Limb (tissue), 2 donors: ENCODE measurements around the gene FAM50A.
"Not testable (repeated sequence)": the region's sequence is repeated elsewhere in the genome, so short reads cannot be mapped to it uniquely, and the experiment has no call there.

Experiments
- DNase-seq, 2 donors: peaks; one replicate each; pipeline ENCODE4 v3.0.0-alpha.2; 2016; ENCODE audit errors: extremely low spot score in 2 of 2

The FAM50A gene

DNA sequence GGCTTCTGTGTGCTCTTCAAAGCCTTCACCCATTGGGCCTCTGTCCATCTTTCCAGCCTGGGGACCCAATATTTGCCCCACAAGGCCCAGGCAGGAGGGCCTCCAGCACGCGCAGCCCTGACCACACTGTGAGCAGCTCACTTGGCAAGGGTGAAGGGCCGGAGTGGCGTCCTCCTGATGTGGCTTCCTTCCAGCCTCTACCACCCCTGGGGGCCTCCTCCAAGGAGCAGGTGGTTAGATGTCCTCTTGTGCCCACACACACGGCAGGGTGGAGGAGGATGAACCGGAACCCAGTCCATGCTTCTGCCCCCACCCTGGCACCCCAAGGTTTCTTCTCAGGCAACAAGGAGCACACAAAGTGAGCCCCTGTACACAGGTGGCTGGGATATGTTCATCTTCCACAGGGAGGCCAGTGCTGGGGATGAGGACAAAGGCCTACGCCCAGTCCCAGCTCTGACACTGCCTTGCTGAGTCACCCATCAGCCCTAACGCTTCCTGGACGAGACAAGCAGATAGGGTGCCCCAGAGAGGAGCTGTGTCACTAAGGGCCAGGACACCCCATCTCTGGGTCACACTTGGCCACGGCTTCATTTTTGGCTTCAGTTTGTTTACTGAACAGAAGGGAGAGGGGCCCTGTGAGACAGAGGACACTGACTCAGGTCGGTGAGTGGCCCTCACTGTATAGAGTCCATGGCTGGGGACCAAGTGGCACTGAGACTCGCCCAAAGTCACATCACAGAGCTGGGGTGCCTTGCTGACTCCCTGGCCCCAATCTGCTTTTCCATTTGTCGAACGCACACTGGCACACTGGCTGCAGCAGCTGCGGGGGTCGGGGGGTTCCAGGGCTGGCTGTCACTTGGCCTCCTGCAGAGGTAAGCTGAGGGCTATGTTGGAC lies 40.6 kb downstream of the FAM50A start:
- no peak for DNase-seq

GRCh38 chrX:154485150-154486051 lies 41.5 kb downstream of the FAM50A start:
- DNase-seq, result no peak

- no peak for DNase-seq
Observed at GRCh38 chrX:154486052-154486395, 42.1 kb downstream of the FAM50A start.

GRCh38 chrX:154486396-154487207 lies 42.7 kb downstream of the FAM50A start, which contains the start of gene UBL4A:
Gene UBL4A, minus strand, starts transcription at chrX:154486615. Its CDS starts 31 bp downstream, at chrX:154486584.
- peak; percentile 15 to 77 for DNase-seq

DNA sequence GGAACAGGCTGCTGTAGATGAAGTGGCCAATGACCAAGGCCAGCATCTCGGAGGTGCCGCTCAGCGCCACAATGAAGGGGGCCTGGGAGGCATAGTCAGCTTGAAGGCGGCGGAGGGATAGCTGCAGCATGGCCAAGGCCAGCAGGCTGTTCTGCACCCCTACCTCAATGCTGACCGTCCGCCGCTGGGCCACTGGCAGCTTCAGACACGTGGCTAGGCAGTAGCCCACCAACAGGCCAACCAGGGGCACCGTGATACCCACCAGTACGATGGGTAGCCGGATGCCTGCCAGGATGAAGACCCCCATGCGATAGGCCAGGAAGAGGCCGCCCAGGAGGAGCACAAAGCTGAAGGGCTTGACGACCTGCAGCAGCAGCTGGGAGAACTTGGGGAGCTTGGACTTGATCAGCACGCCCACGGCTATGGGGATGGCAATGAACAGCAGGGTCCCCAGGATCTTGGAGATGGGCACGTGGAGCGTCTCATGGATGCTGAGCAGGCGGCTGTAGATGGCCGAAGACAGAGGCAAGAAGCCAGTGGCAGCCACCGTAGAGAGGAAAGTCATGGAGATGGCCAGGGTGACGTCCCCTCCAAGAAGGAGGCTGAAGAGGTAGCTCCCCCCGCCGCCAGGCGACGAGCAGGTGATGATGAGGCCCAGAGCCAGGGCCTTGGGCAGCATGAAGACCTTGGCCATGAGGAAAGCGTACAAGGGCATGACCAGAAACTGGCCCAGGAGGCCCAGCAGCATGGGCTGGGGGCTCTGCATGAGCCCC lies 43.8 kb downstream of the FAM50A start:
- no peak for DNase-seq

GRCh38 chrX:154488336-154489075 lies 44.6 kb downstream of the FAM50A start:
- no peak for DNase-seq

- DNase-seq, result no peak
Observed at GRCh38 chrX:154489182-154489581, 45.2 kb downstream of the FAM50A start.

GRCh38 chrX:154490021-154490413 lies 46.1 kb downstream of the FAM50A start:
- no peak for DNase-seq

- peak; percentile 80 to 92 for DNase-seq
Observed at GRCh38 chrX:154490414-154491083, 46.6 kb downstream of the FAM50A start, which contains the start of gene SLC10A3. Gene SLC10A3, minus strand, starts transcription at chrX:154490629. Its CDS starts 1,689 bp downstream, at chrX:154488940.

DNA sequence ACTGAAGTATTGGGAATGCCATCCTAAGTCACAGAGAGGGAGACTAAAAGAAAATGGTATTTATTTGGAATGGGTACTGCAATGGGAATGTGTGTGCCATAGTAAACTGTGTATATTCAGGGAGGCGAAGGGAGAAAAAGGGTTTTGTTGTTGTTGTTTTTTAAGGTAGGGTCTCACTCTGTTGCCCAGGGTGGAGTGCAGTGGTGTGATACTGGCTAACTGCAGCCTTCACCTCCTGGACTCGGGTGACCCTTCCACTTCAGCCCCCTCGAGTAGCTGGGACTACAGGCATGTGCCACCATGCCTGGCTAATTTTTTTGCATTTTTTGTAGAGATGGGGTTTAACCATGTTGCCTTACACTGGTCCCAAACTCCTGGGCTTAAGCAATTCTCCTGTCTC lies 50.8 kb downstream of the FAM50A start:
- DNase-seq, result no peak

DNA sequence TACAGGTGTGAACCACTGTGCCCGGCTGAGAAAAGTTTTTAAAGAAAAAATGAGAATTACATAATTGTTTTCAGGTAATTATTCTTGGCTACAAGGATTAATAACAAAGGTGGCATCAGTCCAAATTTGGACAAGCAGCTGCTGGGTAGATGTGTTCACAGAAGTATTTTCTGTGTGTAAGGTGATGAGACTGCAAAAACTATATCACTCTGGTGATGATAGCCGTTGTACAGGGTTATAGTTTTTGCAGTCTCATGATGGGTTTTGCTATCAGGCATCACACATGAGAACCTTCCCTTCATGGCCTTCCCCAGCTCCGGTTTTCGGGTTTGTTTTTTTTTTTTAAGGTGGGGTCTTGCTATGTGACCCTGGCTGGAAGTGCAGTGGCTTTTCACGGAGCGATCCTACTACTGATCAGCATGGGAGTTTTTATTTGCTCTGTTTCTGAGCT lies 51.6 kb downstream of the FAM50A start:
- DNase-seq, result no peak

GRCh38 chrX:154496591-154497137 lies 52.7 kb downstream of the FAM50A start:
- not testable (repeated sequence) for DNase-seq
